ENCODE measurements around the gene SORCS2. TPM values are rescaled to one million over a fixed set of nuclear protein-coding genes. Genes with fewer than 3 reads are reported as not detected.

Gene SORCS2
- total and polyA plus RNA-seq, 2 of the 4 experiments (the other 2 are of a cell fraction), result 0.36 to 0.62 TPM

- BruUV-seq (replicated peaks), result no TSS peak
- no peak for ATAC-seq (ENCODE audit: low read depth)
- H3K56ac ChIP-seq (ENCODE audit: extremely low read depth, insufficient read depth, low read length), result no peak overlapping the region
- no peak overlapping the region for H2AK9ac ChIP-seq (replicated peaks; ENCODE audit: low read depth, low read length, poor library complexity)
- DNase-seq, result no peak
- ChIA-PET POLR2A (ENCODE audit: unreplicated experiment) (no interaction called here), CTCF (no interaction called here)
- dilution Hi-C loops (cut with HindIII; ENCODE audit: low sequenced_read_pairs, unreplicated experiment) (no loop called here), in situ Hi-C loops (cut with MboI; ENCODE audit: low sequenced_read_pairs) (no loop called here), intact Hi-C loops (cut with micrococcal nuclease) (no loop called here)
- H4K5ac ChIP-seq (ENCODE audit: low read depth, low read length), result no peak overlapping the region
- H3K14ac ChIP-seq (replicated peaks; ENCODE audit: low read depth, low read length), result no peak overlapping the region
- H3K4ac ChIP-seq (ENCODE audit: low read depth, low read length), result no peak overlapping the region
- H4K8ac ChIP-seq (ENCODE audit: low read depth in 2 of 2, low read length in 2 of 2), result no peak overlapping the region
- no peaks in the 10 kb centered on the region for H3K36me3 ChIP-seq (ENCODE audit: control insufficient read depth, insufficient read depth, low read length)
- no peak overlapping the region for H3K27ac ChIP-seq (ENCODE audit: insufficient read depth, low read length)
- H3K9me1 ChIP-seq (ENCODE audit: insufficient read depth, low read length), result no peaks in the 10 kb centered on the region
- TF ChIP-seq CHD1 (IDR thresholded peaks at IDR 0.05; ENCODE audit: low read depth, low read length), result no peak
- TF ChIP-seq MAFK (IDR thresholded peaks at IDR 0.05; ENCODE audit: low read depth, low read length), result no peak
- H2AFZ ChIP-seq (replicated peaks; ENCODE audit: low read length, poor library complexity), result no peak overlapping the region
- H2BK120ac ChIP-seq (ENCODE audit: low read depth, low read length), result no peak overlapping the region
- H3K4me1 ChIP-seq (ENCODE audit: control insufficient read depth, insufficient read depth, low read length), result no peaks in the 10 kb centered on the region
- H2BK20ac ChIP-seq (ENCODE audit: low read depth, low read length), result no peak overlapping the region
- 39% methylated on average over 4 of the region's 11 CpGs; no CpG with 5 or more reads in 1 of the 2 experiments for WGBS, 2 experiments (ENCODE audit: extremely low coverage in 2 of 2, insufficient read length in 1 of 2)
- H3K27me3 ChIP-seq (ENCODE audit: control insufficient read depth, insufficient read depth, low read length), result peaks cover 29% of the 10 kb centered on the region
- no peak overlapping the region for H3K23ac ChIP-seq (ENCODE audit: low read depth, low read length)
- H3K79me1 ChIP-seq (ENCODE audit: low read depth in 1 of 2, low read length in 2 of 2), result no peaks in the 10 kb centered on the region
- no peak overlapping the region for H2AK5ac ChIP-seq (ENCODE audit: low read depth, low read length)
- H3K9me3 ChIP-seq (ENCODE audit: control insufficient read depth, insufficient read depth, low read length), result no peaks in the 10 kb centered on the region
- no peaks in the 10 kb centered on the region for H4K20me1 ChIP-seq (ENCODE audit: insufficient read depth, low read length)
- H3K4me3 ChIP-seq (ENCODE audit: insufficient read depth, low read depth, low read length), result no peak overlapping the region
- no peak overlapping the region for H3K9ac ChIP-seq (ENCODE audit: low read depth, low read length)
- no peak overlapping the region for H2BK5ac ChIP-seq (ENCODE audit: low read depth, low read length, poor library complexity, severe bottlenecking)
- H3K18ac ChIP-seq (ENCODE audit: low read depth, low read length), result no peak overlapping the region
- H4K91ac ChIP-seq (ENCODE audit: insufficient read depth, low read depth, low read length), result no peak overlapping the region
- H2BK15ac ChIP-seq (ENCODE audit: low read depth, low read length), result no peak overlapping the region
- H3K4me2 ChIP-seq (ENCODE audit: low read depth, low read length), result no peak overlapping the region
These were observed 286.3 kb downstream of the SORCS2 start for GRCh38 chr4:7478665-7479064.
